A549 (cell line): ENCODE measurements around the gene PSMB7.
"Not testable (repeated sequence)": the region's sequence is repeated elsewhere in the genome, so short reads cannot be mapped to it uniquely, and the experiment has no call there.

Source experiments
- BHLHE40 ChIP-seq: IDR thresholded peaks from 2 replicates; pipeline ENCODE4 v1.6.1; 2012; ENCODE audit warnings: low read depth, low read length, inconsistent platforms
- EP300 ChIP-seq, 2 experiments: fragments of >200 bp; sonication (Bioruptor Twin); formaldehyde crosslinking; IDR thresholded peaks; 2 replicates in 1 of 2; 3 replicates in 1 of 2; pipeline ENCODE4 v1.6.1; 2016 to 2017
- FOSL2 ChIP-seq, 2 experiments: fragments of 450-650 bp in 1 of 2; fragments of >200 bp in 1 of 2; sonication (Bioruptor Twin) in 1 of 2; formaldehyde crosslinking; IDR thresholded peaks; 2 replicates each; pipeline versions ENCODE4 v1.5.0 to v1.6.1; 2016 to 2020; ENCODE audit warnings: mild to moderate bottlenecking in 1 of 2, moderate library complexity in 1 of 2
- NFE2L2 ChIP-seq: fragments of 150-350 bp; conservative IDR thresholded peaks from 2 replicates; pipeline ENCODE4 v1.6.1; 2014; ENCODE audit warnings: low read length
- NR3C1 ChIP-seq: fragments of >200 bp; sonication (Bioruptor Twin); formaldehyde crosslinking; IDR thresholded peaks from 3 replicates; pipeline ENCODE4 v1.6.1; 2017
- POLR2A ChIP-seq: IDR thresholded peaks from 2 replicates; pipeline ENCODE4 v1.6.1; 2012; ENCODE audit warnings: mild to moderate bottlenecking, low read length
- RAD21 ChIP-seq, 2 experiments: fragments of >200 bp in 1 of 2; sonication (Bioruptor Twin) in 1 of 2; formaldehyde crosslinking in 1 of 2; IDR thresholded peaks in 1 of 2; conservative IDR thresholded peaks in 1 of 2; 2 replicates in 1 of 2; 3 replicates in 1 of 2; pipeline ENCODE4 v1.6.1; 2012 to 2018; ENCODE audit warnings: inconsistent platforms in 1 of 2
- RFX5 ChIP-seq: fragments of 450-650 bp; IDR thresholded peaks from 2 replicates; pipeline ENCODE4 v1.7.1; 2014; ENCODE audit warnings: antibody characterized with exemption, mild to moderate bottlenecking, moderate library complexity
- TF ChIP-seq, protein P1 (sequence below): IDR thresholded peaks from 2 replicates; pipeline ENCODE4 v1.6.1; 2012
- TF ChIP-seq, protein P2 (sequence below): fragments of >200 bp; sonication (Bioruptor Twin); formaldehyde crosslinking; IDR thresholded peaks from 3 replicates; pipeline ENCODE4 v1.5.1; 2016
- TF ChIP-seq, protein P3 (sequence below): fragments of 200-600 bp; sonication (generic); IDR thresholded peaks from 2 replicates; pipeline ENCODE4 v1.6.1; 2016; ENCODE audit warnings: antibody characterized with exemption, mild to moderate bottlenecking, moderate library complexity
- TF ChIP-seq, protein P4 (sequence below): IDR thresholded peaks from 2 replicates; pipeline ENCODE4 v1.6.1; 2012; ENCODE audit warnings: low read depth, borderline replicate concordance

DNA sequence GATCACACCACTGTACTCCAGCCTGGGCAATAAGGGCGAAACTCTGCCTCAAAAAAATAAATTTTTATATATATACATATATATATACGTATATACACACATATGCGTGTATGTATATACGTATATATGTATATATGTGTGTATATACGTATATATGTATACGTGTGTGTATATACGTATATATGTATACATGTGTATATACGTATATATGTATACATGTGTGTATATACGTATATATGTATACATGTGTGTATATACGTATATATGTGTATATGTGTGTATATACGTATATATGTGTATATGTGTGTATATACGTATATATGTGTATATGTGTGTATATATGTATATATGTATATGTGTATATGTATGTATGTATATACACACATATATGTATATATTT lies 10.5 kb upstream of the PSMB7 start:
- TF ChIP-seq BHLHE40; NFE2L2; EP300 (IDR thresholded peaks at IDR 0.05); POLR2A; RFX5; NR3C1; FOSL2 (IDR thresholded peaks at IDR 0.05); FOSL2 (CRISPR knock-in tag; IDR thresholded peaks at IDR 0.05); RAD21 (conservative IDR thresholded peaks at IDR 0.05 in 1 of 2, IDR thresholded peaks at IDR 0.05 in 1 of 2): not testable (repeated sequence)
- TF ChIP-seq, protein P1, sequence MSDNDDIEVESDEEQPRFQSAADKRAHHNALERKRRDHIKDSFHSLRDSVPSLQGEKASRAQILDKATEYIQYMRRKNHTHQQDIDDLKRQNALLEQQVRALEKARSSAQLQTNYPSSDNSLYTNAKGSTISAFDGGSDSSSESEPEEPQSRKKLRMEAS: not testable (repeated sequence)
- TF ChIP-seq, protein P2, sequence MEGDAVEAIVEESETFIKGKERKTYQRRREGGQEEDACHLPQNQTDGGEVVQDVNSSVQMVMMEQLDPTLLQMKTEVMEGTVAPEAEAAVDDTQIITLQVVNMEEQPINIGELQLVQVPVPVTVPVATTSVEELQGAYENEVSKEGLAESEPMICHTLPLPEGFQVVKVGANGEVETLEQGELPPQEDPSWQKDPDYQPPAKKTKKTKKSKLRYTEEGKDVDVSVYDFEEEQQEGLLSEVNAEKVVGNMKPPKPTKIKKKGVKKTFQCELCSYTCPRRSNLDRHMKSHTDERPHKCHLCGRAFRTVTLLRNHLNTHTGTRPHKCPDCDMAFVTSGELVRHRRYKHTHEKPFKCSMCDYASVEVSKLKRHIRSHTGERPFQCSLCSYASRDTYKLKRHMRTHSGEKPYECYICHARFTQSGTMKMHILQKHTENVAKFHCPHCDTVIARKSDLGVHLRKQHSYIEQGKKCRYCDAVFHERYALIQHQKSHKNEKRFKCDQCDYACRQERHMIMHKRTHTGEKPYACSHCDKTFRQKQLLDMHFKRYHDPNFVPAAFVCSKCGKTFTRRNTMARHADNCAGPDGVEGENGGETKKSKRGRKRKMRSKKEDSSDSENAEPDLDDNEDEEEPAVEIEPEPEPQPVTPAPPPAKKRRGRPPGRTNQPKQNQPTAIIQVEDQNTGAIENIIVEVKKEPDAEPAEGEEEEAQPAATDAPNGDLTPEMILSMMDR: not testable (repeated sequence)
- TF ChIP-seq, protein P3, sequence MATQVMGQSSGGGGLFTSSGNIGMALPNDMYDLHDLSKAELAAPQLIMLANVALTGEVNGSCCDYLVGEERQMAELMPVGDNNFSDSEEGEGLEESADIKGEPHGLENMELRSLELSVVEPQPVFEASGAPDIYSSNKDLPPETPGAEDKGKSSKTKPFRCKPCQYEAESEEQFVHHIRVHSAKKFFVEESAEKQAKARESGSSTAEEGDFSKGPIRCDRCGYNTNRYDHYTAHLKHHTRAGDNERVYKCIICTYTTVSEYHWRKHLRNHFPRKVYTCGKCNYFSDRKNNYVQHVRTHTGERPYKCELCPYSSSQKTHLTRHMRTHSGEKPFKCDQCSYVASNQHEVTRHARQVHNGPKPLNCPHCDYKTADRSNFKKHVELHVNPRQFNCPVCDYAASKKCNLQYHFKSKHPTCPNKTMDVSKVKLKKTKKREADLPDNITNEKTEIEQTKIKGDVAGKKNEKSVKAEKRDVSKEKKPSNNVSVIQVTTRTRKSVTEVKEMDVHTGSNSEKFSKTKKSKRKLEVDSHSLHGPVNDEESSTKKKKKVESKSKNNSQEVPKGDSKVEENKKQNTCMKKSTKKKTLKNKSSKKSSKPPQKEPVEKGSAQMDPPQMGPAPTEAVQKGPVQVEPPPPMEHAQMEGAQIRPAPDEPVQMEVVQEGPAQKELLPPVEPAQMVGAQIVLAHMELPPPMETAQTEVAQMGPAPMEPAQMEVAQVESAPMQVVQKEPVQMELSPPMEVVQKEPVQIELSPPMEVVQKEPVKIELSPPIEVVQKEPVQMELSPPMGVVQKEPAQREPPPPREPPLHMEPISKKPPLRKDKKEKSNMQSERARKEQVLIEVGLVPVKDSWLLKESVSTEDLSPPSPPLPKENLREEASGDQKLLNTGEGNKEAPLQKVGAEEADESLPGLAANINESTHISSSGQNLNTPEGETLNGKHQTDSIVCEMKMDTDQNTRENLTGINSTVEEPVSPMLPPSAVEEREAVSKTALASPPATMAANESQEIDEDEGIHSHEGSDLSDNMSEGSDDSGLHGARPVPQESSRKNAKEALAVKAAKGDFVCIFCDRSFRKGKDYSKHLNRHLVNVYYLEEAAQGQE: not testable (repeated sequence)
- TF ChIP-seq, protein P4, sequence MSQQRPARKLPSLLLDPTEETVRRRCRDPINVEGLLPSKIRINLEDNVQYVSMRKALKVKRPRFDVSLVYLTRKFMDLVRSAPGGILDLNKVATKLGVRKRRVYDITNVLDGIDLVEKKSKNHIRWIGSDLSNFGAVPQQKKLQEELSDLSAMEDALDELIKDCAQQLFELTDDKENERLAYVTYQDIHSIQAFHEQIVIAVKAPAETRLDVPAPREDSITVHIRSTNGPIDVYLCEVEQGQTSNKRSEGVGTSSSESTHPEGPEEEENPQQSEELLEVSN: not testable (repeated sequence)
